Heart left ventricle (tissue), 16 donors: ENCODE data around the gene CRMP1. TPM values are rescaled to one million over a fixed set of nuclear protein-coding genes. Genes with fewer than 3 reads are reported as not detected.

Source experiments
- ATAC-seq, 4 donors: fragments of 200-7000 bp; cut with Tn5 transposase; one replicate each; pipeline ENCODE4 v1.9.1; 2020 to 2022; ENCODE audit warnings: moderate library complexity in 4 of 4, mild to moderate bottlenecking in 3 of 4, moderate number of reproducible peaks in 1 of 4
- DNase-seq, 5 donors: peaks; one replicate each; pipeline ENCODE4 v3.0.0-alpha.2; 2020
- H3K27ac ChIP-seq, 12 donors: fragments of 200-600 bp; sonication (generic) in 4 of 12; one replicate each; pipeline versions ENCODE4 v1.5.0 to v1.8.0; 2016 to 2022; ENCODE audit warnings: mild to moderate bottlenecking in 2 of 12
- H3K27me3 ChIP-seq, 9 donors: fragments of 200-600 bp; sonication (generic) in 2 of 9; one replicate each; pipeline versions ENCODE4 v1.5.1 to v1.8.0; 2016 to 2022; ENCODE audit warnings: mild to moderate bottlenecking in 3 of 9
- H3K36me3 ChIP-seq, 9 donors: fragments of 200-600 bp; sonication (generic) in 2 of 9; one replicate each; pipeline versions ENCODE4 v1.5.0 to v1.8.0; 2018 to 2022; ENCODE audit warnings: mild to moderate bottlenecking in 2 of 9
- H3K4me1 ChIP-seq, 12 donors: fragments of 200-600 bp; sonication (generic) in 4 of 12; one replicate each; pipeline versions ENCODE4 v1.5.0 to v1.8.0; 2016 to 2022; ENCODE audit warnings: mild to moderate bottlenecking in 3 of 12
- H3K4me3 ChIP-seq, 12 donors: fragments of 200-600 bp; sonication (generic) in 4 of 12; one replicate each; pipeline versions ENCODE4 v1.5.0 to v1.8.0; 2017 to 2022; ENCODE audit warnings: mild to moderate bottlenecking in 9 of 12, moderate library complexity in 4 of 12
- H3K9me3 ChIP-seq, 12 donors: fragments of 200-600 bp; sonication (generic) in 4 of 12; one replicate each; pipeline versions ENCODE4 v1.5.0 to v1.8.0; 2016 to 2022; ENCODE audit warnings: mild to moderate bottlenecking in 1 of 12
- POLR2A ChIP-seq, 2 donors: fragments of 450-650 bp; IDR thresholded peaks; one replicate each; pipeline ENCODE4 v1.6.1; 2017; ENCODE audit warnings: antibody characterized with exemption in 2 of 2, mild to moderate bottlenecking in 2 of 2, moderate library complexity in 2 of 2
- WGBS, 4 donors: extraction: QIAGEN DNeasy Blood & Tissue Kit in 2 of 4; methylation state at CpG; one replicate each; pipeline versions ENCODE4 v1.1.5 to v1.1.7; 2013 to 2018; 5-methylcytosine and 5-hydroxymethylcytosine counted together
- intact Hi-C, 10 donors: fragments of 100-400 bp; cut with DNase I; formaldehyde crosslinking; loops; one replicate each; pipeline versions ENCODE4 v1.11.1 to v1.14.2; 2022
- polyA plus RNA-seq, 2 donors: library from polyadenylated mRNA; stranded (reverse); fragments of 200-250 nt; gene quantifications; one replicate each; pipeline ENCODE4 v1.2.3, GENCODE V29; 2013
- total RNA-seq, 9 donors: library from RNA; depleted of rRNA in 2 of 9; stranded (reverse); fragments of >200 nt in 2 of 9; fragmentation: NEBNext Ultra II Directional in 3 of 9; extraction: Animal tissue kit (Norgen Biotek cat#: 25700) in 3 of 9; gene quantifications; one replicate each; pipeline versions ENCODE4 v1.1.0 to v1.2.4, GENCODE V29; 2016 to 2023
- TF ChIP-seq, protein P1 (sequence below), 12 donors: fragments of 200-600 bp; sonication (generic) in 4 of 12; IDR thresholded peaks; one replicate each; pipeline versions ENCODE4 v1.5.0 to v1.8.0; 2018 to 2022; ENCODE audit warnings: antibody characterized with exemption in 12 of 12, mild to moderate bottlenecking in 5 of 12
- donor health status: ischemic (EF 13 %, LVEDD 7.1; RV severe dilation, severe dysfunction).
- donor health status: healthy with polysubstance abuse.
- donor health status: DM: no; HTN: yes; CAD: no.
- donor health status: DM: no; HTN: no; CAD: no.
- donor health status: ischemic (EF 25% LVEDD 6.9; RV normal size, moderate dysfunction).
- donor health status: ischemic (EF 25% LVEDD 5.7; RV mildly dilated, moderate dysfunction).
- donor health status: healthy.
- donor health status: DM: yes; HTN: yes; CAD: no.
- donor health status: ischemic (EF 35%, LVEDD 5.7; RV mildly dilated, moderate dysfunction).
- donor health status: nonischemic (EF 11% LVEDD 7.7; RV severe dilation, severe dysfunction).
- donor health status: DM: yes; HTN: yes; CAD: no.
- donor health status: PGD.
- donor health status: ischemic (EF 29% LVEDD 5.4; RV normal size, mild dysfunction).
- donor health status: nonischemic (EF 23%, LVEDD 6.1; RV moderate dilation, normal function).

Gene CRMP1
- total and polyA plus RNA-seq, 11 donors, result 0.34 to 2.4 (median 0.93) TPM

DNA sequence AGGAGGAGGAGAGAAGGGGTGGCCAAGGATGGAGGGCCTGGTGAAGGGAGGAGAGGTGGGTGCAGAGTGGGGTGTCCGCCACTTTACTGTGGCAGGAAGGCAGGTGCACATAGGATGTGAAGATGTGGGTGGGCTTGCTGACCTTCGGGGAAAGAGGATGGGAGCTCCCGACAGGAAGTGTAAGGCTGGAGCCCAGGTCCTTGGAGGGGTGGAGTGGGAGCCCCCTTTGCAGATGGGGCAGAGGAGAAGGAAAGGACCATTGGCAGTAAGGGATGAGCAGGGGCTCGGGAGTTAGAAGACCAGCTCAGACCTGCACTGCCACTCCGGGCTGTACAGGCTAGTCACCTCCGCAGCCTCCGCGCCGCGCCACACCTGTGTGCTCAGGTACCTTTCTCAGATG lies 92.4 kb downstream of the CRMP1 start:
- peaks cover 0 to 3% (median 0%) of the 10 kb centered on the region in 12 donors for H3K4me1 ChIP-seq
- ATAC-seq (no peak), DNase-seq (no peak)
- H3K36me3 ChIP-seq, result peaks cover 0 to 64% (median 3%) of the 10 kb centered on the region in 9 donors
- 89 to 90% (median 89%) methylated on average over 10 of the region's 10 CpGs for WGBS, 4 donors
- H3K4me3 ChIP-seq, result no peak overlapping the region
- intact Hi-C loops, result no loop called here
- H3K27me3 ChIP-seq, result no peaks in the 10 kb centered on the region
- H3K27ac ChIP-seq, result no peak overlapping the region
- no peak for TF ChIP-seq POLR2A (IDR thresholded peaks at IDR 0.05)
- TF ChIP-seq, protein P1, sequence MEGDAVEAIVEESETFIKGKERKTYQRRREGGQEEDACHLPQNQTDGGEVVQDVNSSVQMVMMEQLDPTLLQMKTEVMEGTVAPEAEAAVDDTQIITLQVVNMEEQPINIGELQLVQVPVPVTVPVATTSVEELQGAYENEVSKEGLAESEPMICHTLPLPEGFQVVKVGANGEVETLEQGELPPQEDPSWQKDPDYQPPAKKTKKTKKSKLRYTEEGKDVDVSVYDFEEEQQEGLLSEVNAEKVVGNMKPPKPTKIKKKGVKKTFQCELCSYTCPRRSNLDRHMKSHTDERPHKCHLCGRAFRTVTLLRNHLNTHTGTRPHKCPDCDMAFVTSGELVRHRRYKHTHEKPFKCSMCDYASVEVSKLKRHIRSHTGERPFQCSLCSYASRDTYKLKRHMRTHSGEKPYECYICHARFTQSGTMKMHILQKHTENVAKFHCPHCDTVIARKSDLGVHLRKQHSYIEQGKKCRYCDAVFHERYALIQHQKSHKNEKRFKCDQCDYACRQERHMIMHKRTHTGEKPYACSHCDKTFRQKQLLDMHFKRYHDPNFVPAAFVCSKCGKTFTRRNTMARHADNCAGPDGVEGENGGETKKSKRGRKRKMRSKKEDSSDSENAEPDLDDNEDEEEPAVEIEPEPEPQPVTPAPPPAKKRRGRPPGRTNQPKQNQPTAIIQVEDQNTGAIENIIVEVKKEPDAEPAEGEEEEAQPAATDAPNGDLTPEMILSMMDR (IDR thresholded peaks at IDR 0.05), result no peak
- H3K9me3 ChIP-seq, result no peaks in the 10 kb centered on the region

GRCh38 chr4:5799406-5799805 lies 93.5 kb downstream of the CRMP1 start:
- 87 to 91% (median 89%) methylated on average over 9 to 11 of the region's 11 CpGs for WGBS, 4 donors
- H3K9me3 ChIP-seq, result no peaks in the 10 kb centered on the region
- H3K36me3 ChIP-seq, result peaks cover 0 to 64% (median 8%) of the 10 kb centered on the region in 9 donors
- no peak for DNase-seq
- H3K4me1 ChIP-seq, result peaks cover 0 to 3% (median 0%) of the 10 kb centered on the region in 12 donors
- H3K4me3 ChIP-seq, result no peak overlapping the region
- no peak for TF ChIP-seq POLR2A (IDR thresholded peaks at IDR 0.05)
- TF ChIP-seq, protein P1 (IDR thresholded peaks at IDR 0.05), result no peak
- intact Hi-C loops, result loop anchor here in 2 of 10 donors (10.0 kb wide), 2 partner anchors 745 to 1315 kb away; partner anchors contain the start of gene STK32B (in 1 of the 2)
- no peaks in the 10 kb centered on the region for H3K27me3 ChIP-seq
- H3K27ac ChIP-seq, result no peak overlapping the region
- ATAC-seq, result no peak

GRCh38 chr4:5798946-5799345 lies 93.9 kb downstream of the CRMP1 start:
- WGBS, 4 donors, result 91 to 95% (median 92%) methylated on average over 11 of the region's 11 CpGs
- peaks cover 0 to 62% (median 8%) of the 10 kb centered on the region in 9 donors for H3K36me3 ChIP-seq
- H3K9me3 ChIP-seq, result no peaks in the 10 kb centered on the region
- peaks cover 0 to 3% (median 0%) of the 10 kb centered on the region in 12 donors for H3K4me1 ChIP-seq
- no peak overlapping the region for H3K27ac ChIP-seq
- no peak for ATAC-seq
- no peak for DNase-seq
- TF ChIP-seq POLR2A (IDR thresholded peaks at IDR 0.05), result no peak
- TF ChIP-seq, protein P1 (IDR thresholded peaks at IDR 0.05), result no peak
- H3K4me3 ChIP-seq, result no peak overlapping the region
- intact Hi-C loops, result loop anchor here in 2 of 10 donors (10.0 kb wide), 2 partner anchors 744 to 1314 kb away; partner anchors contain the start of gene STK32B (in 1 of the 2)
- no peaks in the 10 kb centered on the region for H3K27me3 ChIP-seq

DNA sequence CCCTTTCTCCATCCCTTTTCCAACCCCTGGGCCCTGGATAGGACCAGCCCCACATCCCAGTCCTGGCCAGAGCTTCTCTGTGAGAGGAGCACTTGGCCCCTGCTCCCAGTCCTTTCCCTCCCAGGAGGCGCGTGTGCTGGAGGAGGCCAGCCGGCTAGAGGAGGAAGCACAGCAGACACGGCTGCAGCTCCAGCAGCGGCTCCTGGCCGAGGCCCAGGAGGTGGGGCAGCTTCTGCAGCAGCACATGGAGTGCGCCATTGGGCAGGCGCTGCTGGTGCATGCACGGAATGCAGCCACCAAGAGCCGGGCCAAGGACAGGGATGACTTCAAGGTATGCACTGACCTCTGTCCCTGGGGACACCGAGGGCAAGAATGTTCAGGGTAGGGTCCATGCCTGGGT lies 94.4 kb downstream of the CRMP1 start:
- WGBS, 4 donors, result 47 to 81% (median 60%) methylated on average over 7 to 11 of the region's 11 CpGs
- no peaks in the 10 kb centered on the region for H3K27me3 ChIP-seq
- H3K27ac ChIP-seq, result no peak overlapping the region
- peaks cover 0 to 3% (median 0%) of the 10 kb centered on the region in 12 donors for H3K4me1 ChIP-seq
- H3K36me3 ChIP-seq, result peaks cover 0 to 62% (median 8%) of the 10 kb centered on the region in 9 donors
- no peaks in the 10 kb centered on the region for H3K9me3 ChIP-seq
- H3K4me3 ChIP-seq, result no peak overlapping the region
- intact Hi-C loops, result loop anchor here in 2 of 10 donors (10.0 kb wide), 2 partner anchors 744 to 1314 kb away; partner anchors contain the start of gene STK32B (in 1 of the 2)
- DNase-seq (peak; percentile 15 to 75 (median 46)), ATAC-seq (peak; percentile 37 to 74 (median 70))
- TF ChIP-seq, protein P1 (IDR thresholded peaks at IDR 0.05), result no peak
- no peak for TF ChIP-seq POLR2A (IDR thresholded peaks at IDR 0.05)
